PC-3 (cell line): ENCODE data around the gene CATSPERE.
"Not testable (repeated sequence)": the region's sequence is repeated elsewhere in the genome, so short reads cannot be mapped to it uniquely, and the experiment has no call there.

Experiments used
- EZH2 ChIP-seq: fragments of 300-600 bp; sonication (generic); IDR thresholded peaks from one replicate; pipeline ENCODE4 v1.6.1; 2017; ENCODE audit warnings: antibody characterized with exemption, mild to moderate bottlenecking, low read length; ENCODE audit not compliant: unreplicated experiment
- EZH2phosphoT487 ChIP-seq: fragments of 300-600 bp; sonication (generic); IDR thresholded peaks from 2 replicates; pipeline ENCODE4 v1.6.1; 2018; ENCODE audit warnings: mild to moderate bottlenecking, antibody characterized with exemption, low read length, borderline replicate concordance
- TF ChIP-seq, protein P1 (sequence below): fragments of 300-600 bp; sonication (generic); conservative IDR thresholded peaks from 2 replicates; pipeline ENCODE4 v1.5.1; 2017; ENCODE audit warnings: antibody characterized with exemption, low read depth, mild to moderate bottlenecking, low read length

DNA sequence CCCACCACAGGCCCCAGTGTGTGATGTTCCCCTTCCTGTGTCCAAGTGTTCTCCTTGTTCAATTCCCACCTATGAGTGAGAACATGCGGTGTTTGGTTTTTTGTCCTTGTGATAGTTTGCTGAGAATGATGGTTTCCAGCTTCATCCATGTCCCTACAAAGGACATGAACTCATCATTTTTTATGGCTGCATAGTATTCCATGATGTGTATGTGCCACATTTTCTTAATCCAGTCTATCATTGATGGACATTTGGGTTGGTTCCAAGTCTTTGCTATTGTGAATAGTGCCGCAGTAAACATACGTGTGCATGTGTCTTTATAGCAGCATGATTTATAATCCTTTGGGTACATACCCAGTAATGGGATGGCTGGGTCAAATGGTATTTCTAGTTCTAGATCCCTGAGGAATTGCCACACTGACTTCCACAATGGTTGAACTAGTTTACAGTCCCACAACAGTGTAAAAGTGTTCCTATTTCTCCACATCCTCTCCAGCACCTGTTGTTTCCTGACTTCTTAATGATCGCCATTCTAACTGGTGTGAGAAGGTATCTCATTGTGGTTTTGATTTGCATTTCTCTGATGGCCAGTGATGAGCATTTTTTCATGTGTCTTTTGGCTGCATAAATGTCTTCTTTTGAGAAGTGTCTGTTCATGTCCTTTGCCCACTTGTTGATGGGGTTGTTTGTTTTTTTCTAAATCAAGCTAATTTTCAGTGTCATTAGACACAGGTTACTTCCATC lies 200.7 kb downstream of the CATSPERE start:
- TF ChIP-seq, protein P1, sequence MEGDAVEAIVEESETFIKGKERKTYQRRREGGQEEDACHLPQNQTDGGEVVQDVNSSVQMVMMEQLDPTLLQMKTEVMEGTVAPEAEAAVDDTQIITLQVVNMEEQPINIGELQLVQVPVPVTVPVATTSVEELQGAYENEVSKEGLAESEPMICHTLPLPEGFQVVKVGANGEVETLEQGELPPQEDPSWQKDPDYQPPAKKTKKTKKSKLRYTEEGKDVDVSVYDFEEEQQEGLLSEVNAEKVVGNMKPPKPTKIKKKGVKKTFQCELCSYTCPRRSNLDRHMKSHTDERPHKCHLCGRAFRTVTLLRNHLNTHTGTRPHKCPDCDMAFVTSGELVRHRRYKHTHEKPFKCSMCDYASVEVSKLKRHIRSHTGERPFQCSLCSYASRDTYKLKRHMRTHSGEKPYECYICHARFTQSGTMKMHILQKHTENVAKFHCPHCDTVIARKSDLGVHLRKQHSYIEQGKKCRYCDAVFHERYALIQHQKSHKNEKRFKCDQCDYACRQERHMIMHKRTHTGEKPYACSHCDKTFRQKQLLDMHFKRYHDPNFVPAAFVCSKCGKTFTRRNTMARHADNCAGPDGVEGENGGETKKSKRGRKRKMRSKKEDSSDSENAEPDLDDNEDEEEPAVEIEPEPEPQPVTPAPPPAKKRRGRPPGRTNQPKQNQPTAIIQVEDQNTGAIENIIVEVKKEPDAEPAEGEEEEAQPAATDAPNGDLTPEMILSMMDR = not testable (repeated sequence)
- TF ChIP-seq EZH2, EZH2phosphoT487: not testable (repeated sequence)
